ENCODE measurements around the gene R3HDM4.
"Not testable (repeated sequence)": the region's sequence is repeated elsewhere in the genome, so short reads cannot be mapped to it uniquely, and the experiment has no call there.

R3HDM4 gene

GRCh38 chr19:853614-854220, 59.3 kb downstream of the R3HDM4 start:
- DNase-seq: not testable (repeated sequence)

- DNase-seq: no peak
Measured at GRCh38 chr19:853014-853585, 59.9 kb downstream of the R3HDM4 start.

DNA sequence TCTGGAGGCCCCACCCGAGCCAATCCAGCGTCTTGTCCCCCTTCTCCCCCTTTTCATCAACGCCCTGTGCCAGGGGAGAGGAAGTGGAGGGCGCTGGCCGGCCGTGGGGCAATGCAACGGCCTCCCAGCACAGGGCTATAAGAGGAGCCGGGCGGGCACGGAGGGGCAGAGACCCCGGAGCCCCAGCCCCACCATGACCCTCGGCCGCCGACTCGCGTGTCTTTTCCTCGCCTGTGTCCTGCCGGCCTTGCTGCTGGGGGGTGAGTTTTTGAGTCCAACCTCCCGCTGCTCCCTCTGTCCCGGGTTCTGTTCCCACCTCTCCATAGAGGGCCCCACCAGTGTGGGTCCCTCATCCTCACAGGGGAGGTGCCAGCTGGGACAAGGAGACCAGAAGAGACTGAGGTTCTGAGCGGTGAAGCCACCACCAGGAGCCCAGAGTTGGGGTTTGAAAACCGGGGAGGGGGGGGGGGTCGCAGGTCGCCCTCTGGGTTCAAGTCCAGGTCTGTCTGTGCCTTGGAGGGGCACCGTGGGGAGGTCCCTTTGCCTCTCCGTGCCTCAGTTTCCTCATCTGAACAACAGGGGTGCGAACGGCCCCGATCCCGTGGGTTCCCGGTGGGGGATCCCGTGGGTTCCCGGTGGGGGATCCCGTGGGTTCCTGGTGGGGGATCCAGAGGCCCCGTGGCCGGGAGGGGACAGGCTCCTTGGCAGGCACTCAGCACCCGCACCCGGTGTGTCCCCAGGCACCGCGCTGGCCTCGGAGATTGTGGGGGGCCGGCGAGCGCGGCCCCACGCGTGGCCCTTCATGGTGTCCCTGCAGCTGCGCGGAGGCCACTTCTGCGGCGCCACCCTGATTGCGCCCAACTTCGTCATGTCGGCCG, 60.6 kb downstream of the R3HDM4 start, which contains the start of gene ELANE:
ELANE (plus strand) TSS at position 168 of the 878 bp plus-strand sequence; CDS start at position 194, 26 bp downstream.
- no peak for DNase-seq

GRCh38 chr19:850979-851335, 62.1 kb downstream of the R3HDM4 start:
- no peak for DNase-seq

GRCh38 chr19:850221-850978, 62.6 kb downstream of the R3HDM4 start:
- no peak for DNase-seq

GRCh38 chr19:849195-849594, 63.8 kb downstream of the R3HDM4 start:
- DNase-seq: not testable (repeated sequence)

DNA sequence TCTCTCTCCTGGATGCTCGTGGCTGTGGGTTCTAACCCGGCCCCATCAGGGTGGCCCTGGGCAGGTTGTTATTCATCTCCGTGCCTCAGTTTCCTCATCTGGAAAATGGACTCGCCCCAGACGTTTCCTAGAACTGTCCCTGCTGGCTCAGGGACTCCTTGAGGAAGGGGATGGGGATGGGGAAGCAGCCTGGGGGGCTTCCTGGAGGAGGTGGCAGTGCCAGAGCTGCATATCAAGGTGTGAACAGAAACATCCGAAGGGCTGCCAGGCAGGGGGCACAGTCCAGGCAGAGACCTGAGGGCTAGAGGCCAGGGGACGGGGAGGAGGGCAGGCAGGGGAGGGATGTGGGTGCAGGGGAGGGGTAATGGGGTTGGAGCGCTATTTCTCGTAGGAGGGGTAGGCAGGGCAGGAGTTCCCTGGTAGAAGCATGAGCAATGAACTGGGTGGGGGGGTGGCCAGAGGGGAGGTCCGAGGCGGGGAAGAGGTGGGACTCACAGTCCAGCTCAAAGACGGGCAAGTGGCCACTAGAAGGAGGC, 64.6 kb downstream of the R3HDM4 start:
- no peak for DNase-seq

All from CD4-positive, alpha-beta T cell treated with Interleukin-10 for 1 hour (primary cell).